GM19023 (cell line): ENCODE results near the gene MRPL14.
"Not testable (repeated sequence)": the region's sequence is repeated elsewhere in the genome, so short reads cannot be mapped to it uniquely, and the experiment has no call there.

ENCODE experiments used
- ATAC-seq: cut with Tn5 transposase; IDR thresholded peaks from one replicate; pipeline ENCODE4 v1.9.1; 2021; ENCODE audit warnings: mild to moderate bottlenecking, moderate library complexity; ENCODE audit not compliant: unreplicated experiment

Gene MRPL14

GRCh38 chr6:44102527-44102926, 24.7 kb downstream of the MRPL14 start:
- ATAC-seq: no peak

GRCh38 chr6:44101832-44102231, 25.4 kb downstream of the MRPL14 start:
- ATAC-seq: no peak

- no peak for ATAC-seq
Measured at GRCh38 chr6:44100088-44100550, 27.1 kb downstream of the MRPL14 start.

GRCh38 chr6:44099192-44099591, 28.1 kb downstream of the MRPL14 start:
- ATAC-seq: no peak

GRCh38 chr6:44097782-44098317, 29.4 kb downstream of the MRPL14 start:
- no peak for ATAC-seq

- peak; percentile 51 for ATAC-seq
Measured at GRCh38 chr6:44096612-44097011, 30.6 kb downstream of the MRPL14 start.

- ATAC-seq: not testable (repeated sequence)
Measured at GRCh38 chr6:44095243-44095623, 32.0 kb downstream of the MRPL14 start.

GRCh38 chr6:44094403-44095242, 32.6 kb downstream of the MRPL14 start:
- ATAC-seq: no peak

GRCh38 chr6:44093750-44094402, 33.4 kb downstream of the MRPL14 start:
- no peak for ATAC-seq

GRCh38 chr6:44093066-44093465, 34.2 kb downstream of the MRPL14 start:
- no peak for ATAC-seq

GRCh38 chr6:44091981-44092884, 35.0 kb downstream of the MRPL14 start:
- no peak for ATAC-seq

- not testable (repeated sequence) for ATAC-seq
Measured at GRCh38 chr6:44091356-44091755, 35.9 kb downstream of the MRPL14 start.

GRCh38 chr6:44090465-44090864, 36.8 kb downstream of the MRPL14 start:
- ATAC-seq: no peak

- no peak for ATAC-seq
Measured at GRCh38 chr6:44088827-44089590, 38.2 kb downstream of the MRPL14 start.

- ATAC-seq: no peak
Measured at GRCh38 chr6:44087623-44088022, 39.6 kb downstream of the MRPL14 start.

GRCh38 chr6:44086931-44087574, 40.2 kb downstream of the MRPL14 start:
- ATAC-seq: no peak

GRCh38 chr6:44085219-44085618, 42.0 kb downstream of the MRPL14 start:
- ATAC-seq: no peak

GRCh38 chr6:44084231-44085014, 42.8 kb downstream of the MRPL14 start:
- ATAC-seq: no peak

GRCh38 chr6:44082872-44083321, 44.4 kb downstream of the MRPL14 start:
- ATAC-seq: no peak
